A673 (cell line): ENCODE results near the gene SH3RF1.

Source experiments
- EZH2 ChIP-seq: fragments of 200-600 bp; sonication (generic); IDR thresholded peaks from 2 replicates; pipeline ENCODE4 v1.6.1; 2017; ENCODE audit warnings: borderline replicate concordance, low read depth, mild to moderate bottlenecking, mixed read lengths, antibody characterized with exemption, low read length; ENCODE audit not compliant: poor library complexity, severe bottlenecking
- TF ChIP-seq, protein P1 (sequence below): fragments of 300-800, 200-600 bp; sonication (generic); conservative IDR thresholded peaks from 2 replicates; pipeline ENCODE4 v1.5.1; 2017; ENCODE audit warnings: low read depth, mild to moderate bottlenecking, antibody characterized with exemption, low read length, moderate library complexity, mixed read lengths

DNA sequence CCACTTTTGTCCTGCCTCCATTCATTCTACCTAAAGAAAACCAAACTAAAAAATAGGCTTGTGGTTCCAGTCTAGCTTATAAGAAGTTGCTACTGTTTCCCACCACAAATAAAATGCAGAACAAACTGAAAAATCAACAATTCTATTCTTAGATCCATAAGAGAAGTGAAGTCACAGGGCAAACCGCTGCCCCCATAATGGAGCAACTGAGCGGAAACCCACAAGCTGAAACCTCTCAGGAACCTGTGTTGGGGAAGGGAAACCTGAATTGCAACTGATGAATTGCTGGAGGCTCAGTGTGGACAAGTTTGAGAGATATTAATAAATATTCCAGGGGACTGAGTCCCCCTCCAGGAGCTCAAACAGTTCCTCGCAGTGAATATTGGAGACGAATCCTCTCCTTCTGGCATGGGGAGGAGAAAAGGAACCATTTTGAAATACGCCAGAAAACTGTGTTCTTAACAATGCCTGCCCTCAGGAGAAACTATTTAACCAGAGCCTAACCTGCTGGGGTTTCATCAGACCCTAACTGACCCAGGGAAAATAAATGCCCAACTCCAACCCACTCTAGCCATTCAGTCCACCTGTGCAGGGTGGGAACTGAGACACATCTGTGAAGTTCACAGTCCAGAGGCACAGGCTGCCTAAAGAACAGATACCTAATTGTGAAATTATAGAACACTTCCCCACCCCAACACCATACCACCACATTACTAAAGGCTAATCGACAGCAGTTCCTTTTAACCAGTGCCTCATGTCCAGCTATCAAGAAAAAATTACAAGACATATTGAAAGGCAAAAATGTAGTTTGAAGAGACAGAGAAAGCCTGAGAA lies 22.8 kb upstream of the SH3RF1 start:
- TF ChIP-seq EZH2: no peak
- TF ChIP-seq, protein P1, sequence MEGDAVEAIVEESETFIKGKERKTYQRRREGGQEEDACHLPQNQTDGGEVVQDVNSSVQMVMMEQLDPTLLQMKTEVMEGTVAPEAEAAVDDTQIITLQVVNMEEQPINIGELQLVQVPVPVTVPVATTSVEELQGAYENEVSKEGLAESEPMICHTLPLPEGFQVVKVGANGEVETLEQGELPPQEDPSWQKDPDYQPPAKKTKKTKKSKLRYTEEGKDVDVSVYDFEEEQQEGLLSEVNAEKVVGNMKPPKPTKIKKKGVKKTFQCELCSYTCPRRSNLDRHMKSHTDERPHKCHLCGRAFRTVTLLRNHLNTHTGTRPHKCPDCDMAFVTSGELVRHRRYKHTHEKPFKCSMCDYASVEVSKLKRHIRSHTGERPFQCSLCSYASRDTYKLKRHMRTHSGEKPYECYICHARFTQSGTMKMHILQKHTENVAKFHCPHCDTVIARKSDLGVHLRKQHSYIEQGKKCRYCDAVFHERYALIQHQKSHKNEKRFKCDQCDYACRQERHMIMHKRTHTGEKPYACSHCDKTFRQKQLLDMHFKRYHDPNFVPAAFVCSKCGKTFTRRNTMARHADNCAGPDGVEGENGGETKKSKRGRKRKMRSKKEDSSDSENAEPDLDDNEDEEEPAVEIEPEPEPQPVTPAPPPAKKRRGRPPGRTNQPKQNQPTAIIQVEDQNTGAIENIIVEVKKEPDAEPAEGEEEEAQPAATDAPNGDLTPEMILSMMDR: no peak
